Endothelial cell of umbilical vein (primary cell): Measurements from ENCODE around the gene TOM1L1. TPM values are rescaled to one million over a fixed set of nuclear protein-coding genes. Genes with fewer than 3 reads are reported as not detected.

Experiments
- BruUV-seq: library from RNA; stranded (reverse); fragments of 400-500 nt; replicated peaks from 2 replicates; lab custom pipeline; 2021; lab: Mats Ljungman, UMichigan
- CTCF ChIA-PET: fragments of 300-600, 350-600 bp; sonication (Branson Sonifier 250); formaldehyde crosslinking; loops from one replicate; lab custom pipeline; 2021; ENCODE audit warnings: antibody characterized with exemption, inconsistent platforms; lab: Charles Lee
- POLR2A ChIA-PET: fragments of 300-600, 350-600 bp; sonication (Branson Sonifier 250); formaldehyde crosslinking; loops from one replicate; lab custom pipeline; 2021; ENCODE audit warnings: antibody characterized with exemption, inconsistent platforms; lab: Charles Lee
- DNase-seq: peaks from one replicate; pipeline ENCODE4 v3.0.0-alpha.2; 2011; ENCODE audit warnings: low read depth, low spot score
- FAIRE-seq: peaks from 2 replicates; lab custom pipeline; 2011; peaks lifted over from hg19 to GRCh38; lab: Jason Lieb, UNC
- H2AFZ ChIP-seq: 2 replicates; pipeline ENCODE4 v1.6.0; 2012; ENCODE audit warnings: low read depth, low read length, control low read depth, inconsistent platforms
- H3K27ac ChIP-seq: 2 replicates; pipeline ENCODE4 v1.5.1; 2011; ENCODE audit warnings: low read depth, mild to moderate bottlenecking, control low read depth, low read length, moderate library complexity; ENCODE audit not compliant: insufficient read depth
- H3K27me3 ChIP-seq, 2 experiments: 2 replicates each; pipeline versions ENCODE4 v1.6.0 to v1.6.1; 2011; ENCODE audit warnings: low read length in 2 of 2, mixed read lengths in 1 of 2; ENCODE audit not compliant: control insufficient read depth in 2 of 2, insufficient read depth in 2 of 2
- H3K36me3 ChIP-seq, 2 experiments: 2 replicates in 1 of 2; 3 replicates in 1 of 2; pipeline ENCODE4 v1.5.1; 2011; ENCODE audit warnings: low read length in 2 of 2, mild to moderate bottlenecking in 1 of 2, moderate library complexity in 1 of 2; ENCODE audit not compliant: control insufficient read depth in 2 of 2, insufficient read depth in 2 of 2; ENCODE audit errors: extremely low read depth in 1 of 2
- H3K4me1 ChIP-seq: 3 replicates; pipeline ENCODE4 v1.5.1; 2011; ENCODE audit warnings: mild to moderate bottlenecking, low read length; ENCODE audit not compliant: control insufficient read depth, insufficient read depth; ENCODE audit errors: extremely low read depth
- H3K4me2 ChIP-seq: 2 replicates; pipeline ENCODE4 v1.6.1; 2011; ENCODE audit warnings: low read length, control low read depth, mixed read lengths; ENCODE audit not compliant: insufficient read depth
- H3K4me3 ChIP-seq, 3 experiments: fragments of 200-600 bp in 1 of 3; sonication (generic), shearing (Covaris generic) in 1 of 3; replicated peaks in 1 of 3; 2 replicates each; pipeline ENCODE4 v1.5.1; 2011 to 2016; ENCODE audit warnings: control low read depth in 3 of 3, low read length in 3 of 3, mild to moderate bottlenecking in 2 of 3, inconsistent platforms in 1 of 3, low read depth in 1 of 3, moderate library complexity in 1 of 3; ENCODE audit not compliant: insufficient read depth in 1 of 3
- H3K79me2 ChIP-seq: 2 replicates; pipeline ENCODE4 v1.6.0; 2012; ENCODE audit warnings: low read length, inconsistent platforms; ENCODE audit not compliant: control insufficient read depth, insufficient read depth
- H3K9ac ChIP-seq: replicated peaks from 2 replicates; pipeline ENCODE3; 2011; ENCODE audit warnings: low read length, control low read depth; ENCODE audit not compliant: insufficient read depth; ENCODE audit errors: extremely low read depth
- H3K9me1 ChIP-seq: replicated peaks from 3 replicates; pipeline ENCODE4 v1.6.0; 2011; ENCODE audit warnings: mild to moderate bottlenecking, low read length; ENCODE audit not compliant: control insufficient read depth, insufficient read depth; ENCODE audit errors: extremely low read depth
- H3K9me3 ChIP-seq: replicated peaks from 2 replicates; pipeline ENCODE4 v1.5.1; 2012; ENCODE audit warnings: low read length, inconsistent platforms; ENCODE audit not compliant: control insufficient read depth, insufficient read depth
- H4K20me1 ChIP-seq: replicated peaks from 2 replicates; pipeline ENCODE3; 2011; ENCODE audit warnings: mild to moderate bottlenecking, low read length; ENCODE audit not compliant: control insufficient read depth, insufficient read depth; ENCODE audit errors: extremely low read depth
- EZH2 ChIP-seq: IDR thresholded peaks from 2 replicates; pipeline ENCODE4 v1.6.1; 2012; ENCODE audit warnings: borderline replicate concordance, low read depth, mild to moderate bottlenecking, moderate library complexity, low read length, inconsistent platforms; ENCODE audit not compliant: severe bottlenecking
- FOS ChIP-seq: IDR thresholded peaks from 2 replicates; pipeline ENCODE4 v1.6.1; 2011; ENCODE audit warnings: mild to moderate bottlenecking, low read length, moderate library complexity, borderline replicate concordance; ENCODE audit not compliant: insufficient read depth
- GATA2 ChIP-seq: IDR thresholded peaks from 2 replicates; pipeline ENCODE4 v1.7.0; 2011; ENCODE audit warnings: low read depth, mild to moderate bottlenecking, moderate library complexity, mixed read lengths, low read length; ENCODE audit not compliant: insufficient read length, insufficient read depth
- JUN ChIP-seq: IDR thresholded peaks from 2 replicates; pipeline ENCODE4 v1.6.1; 2011; ENCODE audit warnings: borderline replicate concordance, low read depth; ENCODE audit not compliant: insufficient read length, insufficient read depth
- MYC ChIP-seq: IDR thresholded peaks from one replicate; pipeline ENCODE4 v1.6.1; 2011; ENCODE audit warnings: mild to moderate bottlenecking, low read depth, low read length
- POLR2A ChIP-seq: IDR thresholded peaks from 2 replicates; pipeline ENCODE4 v1.6.1; 2012; ENCODE audit warnings: low read depth, mild to moderate bottlenecking, control low read depth, low read length
- POLR2AphosphoS5 ChIP-seq: IDR thresholded peaks from 2 replicates; pipeline ENCODE4 v1.6.1; 2012; ENCODE audit warnings: low read depth, mild to moderate bottlenecking, control low read depth, low read length, moderate library complexity; ENCODE audit not compliant: insufficient read depth
- dilution Hi-C: fragments of 300-500 bp; cut with MboI; formaldehyde crosslinking; loops from one replicate; pipeline ENCODE4 v1.15.0; 2019; ENCODE audit warnings: low sequenced_read_pairs; ENCODE audit not compliant: extremely low pct_ligation_motif_present
- intact Hi-C: fragments of 100-400 bp; cut with micrococcal nuclease; formaldehyde crosslinking; loops from one replicate; pipeline ENCODE4 v1.10.0; 2022
- polyA plus RNA-seq, 4 experiments: library from polyadenylated mRNA; depleted of rRNA in 3 of 4; stranded (reverse) in 3 of 4; unstranded in 1 of 4; fragments of >200 nt; gene quantifications; 2 replicates each; pipeline versions ENCODE4 v1.2.1 to v1.2.3, GENCODE V29; 2011 to 2012; ENCODE audit warnings: missing spikeins in 1 of 4
- total RNA-seq: library from RNA; stranded (reverse); gene quantifications from 2 replicates; pipeline ENCODE4 v1.2.3, GENCODE V29; 2021
- TF ChIP-seq, protein P1 (sequence below), 2 donors: IDR thresholded peaks; 1 replicate in 1 of 2; 2 replicates in 1 of 2; pipeline ENCODE4 v1.5.1; 2011; ENCODE audit warnings: low read length in 2 of 2, mild to moderate bottlenecking in 2 of 2, moderate library complexity in 2 of 2, control low read depth in 1 of 2, inconsistent platforms in 1 of 2, low read depth in 1 of 2; ENCODE audit not compliant: insufficient read depth in 1 of 2; ENCODE audit errors: extremely low read depth in 1 of 2
- TF ChIP-seq, protein P2 (sequence below): IDR thresholded peaks from 2 replicates; pipeline ENCODE4 v1.6.1; 2011; ENCODE audit not compliant: insufficient read depth, insufficient read length

Gene TOM1L1
- total and polyA plus RNA-seq, 2 donors (not counting 3 experiments of a cell fraction or from before 2014, with no cell fraction given), result 0.44 to 0.60 TPM

DNA sequence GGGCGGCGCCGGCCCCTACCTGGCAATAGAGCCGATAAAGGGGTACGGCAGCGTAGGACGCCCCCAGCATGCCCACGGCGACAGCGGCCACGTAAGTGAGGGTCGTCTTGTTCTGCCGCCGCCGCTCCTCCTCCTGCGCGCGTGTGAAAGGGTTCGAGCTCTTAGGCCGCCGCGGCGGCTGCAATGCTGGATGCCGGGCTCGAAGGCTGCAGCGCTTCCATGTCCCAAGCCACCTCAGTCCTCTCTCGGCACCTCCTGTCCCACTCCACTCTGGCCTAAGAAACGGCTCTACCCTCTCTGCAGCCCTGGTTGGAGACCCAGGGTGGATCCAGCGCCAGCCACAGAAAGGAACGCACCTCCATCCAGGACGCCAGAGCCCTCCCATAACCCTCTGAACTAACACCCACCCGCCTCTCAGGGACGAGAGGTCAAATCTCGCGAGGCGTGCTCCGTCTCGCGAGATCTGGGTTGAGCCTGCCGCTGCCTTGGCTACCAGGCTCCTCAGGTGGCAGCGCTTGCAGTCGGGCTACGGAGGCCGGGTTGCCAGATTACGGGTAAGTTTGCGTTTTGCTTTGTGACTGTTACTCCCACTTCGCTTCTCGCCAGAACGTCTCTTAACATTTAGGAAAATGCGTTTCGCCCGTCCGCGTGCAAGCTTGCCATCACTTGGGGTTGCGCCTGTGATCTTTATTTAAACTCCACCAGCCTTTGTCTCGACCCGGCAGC is 67.8 kb downstream of the TOM1L1 start, which contains the start of the genes COX11 and STXBP4:
TSS of gene COX11 (minus strand) at position 393 of the 726 bp plus-strand sequence. CDS start at position 385, 8 bp downstream.
TSS of gene STXBP4 (plus strand) at position 504 of the 726 bp plus-strand sequence. CDS start 17,455 bp downstream, outside the sequence.
- intact Hi-C loops (loop anchor here (1.0 kb wide), 1 partner anchor 1935 kb away; no protein-coding TSS in a partner anchor), dilution Hi-C loops (no loop called here)
- peak; percentile 98 for DNase-seq
- Histone ChIP-seq H3K79me2 (peaks cover 32% of the 10 kb centered on the region), H3K9ac (peak within 1 kb of the TSS; percentile 74), H3K9me3 (no peaks in the 10 kb centered on the region), H2AFZ (peak within 1 kb of the TSS; percentile 91), H3K4me1 (peaks cover 19% of the 10 kb centered on the region), H4K20me1 (no peaks in the 10 kb centered on the region), H3K27me3 (no peaks in the 10 kb centered on the region), H3K27ac (peak within 1 kb of the TSS; percentile 52), H3K4me2 (peak within 1 kb of the TSS; percentile 94), H3K36me3 (peaks cover 0 to 5% of the 10 kb centered on the region in 2 experiments), H3K9me1 (no peaks in the 10 kb centered on the region), H3K4me3 (peak within 1 kb of the TSS; percentile 43 to 94 (median 80))
- TF ChIP-seq POLR2AphosphoS5 (peak; percentile 85), FOS (no peak), EZH2 (no peak), MYC (peak; percentile 52), JUN (no peak), POLR2A (peak; percentile 93), GATA2 (no peak)
- TF ChIP-seq, protein P1, sequence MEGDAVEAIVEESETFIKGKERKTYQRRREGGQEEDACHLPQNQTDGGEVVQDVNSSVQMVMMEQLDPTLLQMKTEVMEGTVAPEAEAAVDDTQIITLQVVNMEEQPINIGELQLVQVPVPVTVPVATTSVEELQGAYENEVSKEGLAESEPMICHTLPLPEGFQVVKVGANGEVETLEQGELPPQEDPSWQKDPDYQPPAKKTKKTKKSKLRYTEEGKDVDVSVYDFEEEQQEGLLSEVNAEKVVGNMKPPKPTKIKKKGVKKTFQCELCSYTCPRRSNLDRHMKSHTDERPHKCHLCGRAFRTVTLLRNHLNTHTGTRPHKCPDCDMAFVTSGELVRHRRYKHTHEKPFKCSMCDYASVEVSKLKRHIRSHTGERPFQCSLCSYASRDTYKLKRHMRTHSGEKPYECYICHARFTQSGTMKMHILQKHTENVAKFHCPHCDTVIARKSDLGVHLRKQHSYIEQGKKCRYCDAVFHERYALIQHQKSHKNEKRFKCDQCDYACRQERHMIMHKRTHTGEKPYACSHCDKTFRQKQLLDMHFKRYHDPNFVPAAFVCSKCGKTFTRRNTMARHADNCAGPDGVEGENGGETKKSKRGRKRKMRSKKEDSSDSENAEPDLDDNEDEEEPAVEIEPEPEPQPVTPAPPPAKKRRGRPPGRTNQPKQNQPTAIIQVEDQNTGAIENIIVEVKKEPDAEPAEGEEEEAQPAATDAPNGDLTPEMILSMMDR (IDR thresholded peaks at IDR 0.05; ENCODE audit: extremely low read depth in 1 of 2, insufficient read depth in 1 of 2, low read depth in 1 of 2, low read length in 2 of 2), result peak in 1 of 2 donors; percentile 39
- TF ChIP-seq, protein P2, sequence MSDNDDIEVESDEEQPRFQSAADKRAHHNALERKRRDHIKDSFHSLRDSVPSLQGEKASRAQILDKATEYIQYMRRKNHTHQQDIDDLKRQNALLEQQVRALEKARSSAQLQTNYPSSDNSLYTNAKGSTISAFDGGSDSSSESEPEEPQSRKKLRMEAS, result peak; percentile 4
- POLR2A ChIA-PET, result no interaction called here
- BruUV-seq, result TSS peak; percentile 30
- FAIRE-seq, result peak; percentile 87
- CTCF ChIA-PET, result interaction anchor here (0.9 to 2.0 kb wide), 4 partner anchors 9 to 565 kb away, joined by 3 to 8 read pairs (median 4); no protein-coding TSS in a partner anchor
